A673 (cell line): ENCODE results near the gene FBXW8. TPM values are rescaled to one million over a fixed set of nuclear protein-coding genes. Genes with fewer than 3 reads are reported as not detected.

ENCODE experiments used
- BruUV-seq: library from RNA; stranded (reverse); fragments of 400-500 nt; replicated peaks from 2 replicates; lab custom pipeline; 2021; lab: Mats Ljungman, UMichigan
- CTCF ChIA-PET: fragments of 300-600 bp; sonication (Branson Sonifier 250); formaldehyde crosslinking; loops from one replicate; lab custom pipeline; 2022; ENCODE audit warnings: antibody characterized with exemption; lab: Charles Lee
- POLR2A ChIA-PET: fragments of 300-600 bp; sonication (Branson Sonifier 250); formaldehyde crosslinking; loops from one replicate; lab custom pipeline; 2022; ENCODE audit warnings: antibody characterized with exemption; ENCODE audit not compliant: low non-redundant PET; lab: Charles Lee
- DNase-seq: peaks from one replicate; pipeline ENCODE4 v3.0.0-alpha.2; 2015; ENCODE audit warnings: low spot score
- H3K27ac ChIP-seq: fragments of 200-600 bp; sonication (generic); 2 replicates; pipeline ENCODE4 v1.5.1; 2016; ENCODE audit warnings: mixed run types, low read depth, mild to moderate bottlenecking, mixed read lengths, antibody characterized with exemption, low read length; ENCODE audit not compliant: poor library complexity, severe bottlenecking
- H3K27me3 ChIP-seq: fragments of 200-600 bp; sonication (generic); replicated peaks from 2 replicates; pipeline ENCODE4 v1.6.1; 2017; ENCODE audit warnings: mixed run types, low read depth, mild to moderate bottlenecking, mixed read lengths, antibody characterized with exemption, low read length; ENCODE audit not compliant: insufficient read depth, poor library complexity
- H3K36me3 ChIP-seq: fragments of 200-600 bp; sonication (generic); 2 replicates; pipeline ENCODE4 v1.6.1; 2016; ENCODE audit warnings: mixed run types, mild to moderate bottlenecking, mixed read lengths, antibody characterized with exemption, low read length; ENCODE audit not compliant: insufficient read depth, poor library complexity, severe bottlenecking
- H3K4me1 ChIP-seq: fragments of 200-600 bp; sonication (generic); 2 replicates; pipeline ENCODE4 v1.6.1; 2017; ENCODE audit warnings: mixed run types, mild to moderate bottlenecking, mixed read lengths, antibody characterized with exemption, low read length; ENCODE audit not compliant: insufficient read depth, poor library complexity, severe bottlenecking
- H3K4me3 ChIP-seq: fragments of 200-600 bp; sonication (generic); 2 replicates; pipeline ENCODE4 v1.5.1; 2016; ENCODE audit warnings: low read depth, mixed run types, mild to moderate bottlenecking, mixed read lengths, low read length; ENCODE audit not compliant: poor library complexity, severe bottlenecking
- H3K9me3 ChIP-seq: fragments of 200-600 bp; sonication (generic); 2 replicates; pipeline ENCODE4 v1.6.1; 2016; ENCODE audit warnings: mixed run types, low read depth, mild to moderate bottlenecking, mixed read lengths, antibody characterized with exemption, low read length; ENCODE audit not compliant: poor library complexity, severe bottlenecking
- EZH2 ChIP-seq: fragments of 200-600 bp; sonication (generic); IDR thresholded peaks from 2 replicates; pipeline ENCODE4 v1.6.1; 2017; ENCODE audit warnings: borderline replicate concordance, low read depth, mild to moderate bottlenecking, mixed read lengths, antibody characterized with exemption, low read length; ENCODE audit not compliant: poor library complexity, severe bottlenecking
- intact Hi-C: fragments of 100-400 bp; cut with micrococcal nuclease; formaldehyde crosslinking; loops from one replicate; pipeline ENCODE4 v1.10.0; 2022; ENCODE audit not compliant: unreplicated experiment
- total RNA-seq: library from RNA; stranded (reverse); gene quantifications from 2 replicates; pipeline ENCODE4 v1.2.3, GENCODE V29; 2021
- TF ChIP-seq, protein P1 (sequence below): fragments of 300-800, 200-600 bp; sonication (generic); conservative IDR thresholded peaks from 2 replicates; pipeline ENCODE4 v1.5.1; 2017; ENCODE audit warnings: low read depth, mild to moderate bottlenecking, antibody characterized with exemption, low read length, moderate library complexity, mixed read lengths

The FBXW8 gene
- total RNA-seq, 1 experiment from 2014 or later: 14.8 TPM

DNA sequence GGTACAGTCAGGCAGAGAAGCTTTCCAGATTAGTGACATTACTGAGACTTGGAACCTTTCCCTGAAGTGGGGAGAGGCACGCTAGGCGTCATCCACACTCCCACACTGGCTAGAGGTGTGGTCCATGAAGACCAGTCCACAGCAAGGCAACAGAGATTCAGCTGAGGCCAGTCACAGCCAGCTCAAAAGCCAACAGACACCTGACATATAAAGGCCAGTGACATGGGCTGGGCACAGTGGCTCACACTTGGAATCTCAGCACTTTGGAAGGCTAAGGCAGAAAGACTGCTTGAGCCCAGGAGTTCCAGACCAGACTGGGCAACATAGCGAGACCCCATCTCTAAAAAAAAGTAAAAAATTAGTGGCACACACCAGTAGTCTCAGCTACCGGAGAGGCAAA is 40.4 kb upstream of the FBXW8 start:
- H3K27ac ChIP-seq: no peak overlapping the region
- H3K9me3 ChIP-seq: no peaks in the 10 kb centered on the region
- H3K36me3 ChIP-seq: no peaks in the 10 kb centered on the region
- TF ChIP-seq, protein P1, sequence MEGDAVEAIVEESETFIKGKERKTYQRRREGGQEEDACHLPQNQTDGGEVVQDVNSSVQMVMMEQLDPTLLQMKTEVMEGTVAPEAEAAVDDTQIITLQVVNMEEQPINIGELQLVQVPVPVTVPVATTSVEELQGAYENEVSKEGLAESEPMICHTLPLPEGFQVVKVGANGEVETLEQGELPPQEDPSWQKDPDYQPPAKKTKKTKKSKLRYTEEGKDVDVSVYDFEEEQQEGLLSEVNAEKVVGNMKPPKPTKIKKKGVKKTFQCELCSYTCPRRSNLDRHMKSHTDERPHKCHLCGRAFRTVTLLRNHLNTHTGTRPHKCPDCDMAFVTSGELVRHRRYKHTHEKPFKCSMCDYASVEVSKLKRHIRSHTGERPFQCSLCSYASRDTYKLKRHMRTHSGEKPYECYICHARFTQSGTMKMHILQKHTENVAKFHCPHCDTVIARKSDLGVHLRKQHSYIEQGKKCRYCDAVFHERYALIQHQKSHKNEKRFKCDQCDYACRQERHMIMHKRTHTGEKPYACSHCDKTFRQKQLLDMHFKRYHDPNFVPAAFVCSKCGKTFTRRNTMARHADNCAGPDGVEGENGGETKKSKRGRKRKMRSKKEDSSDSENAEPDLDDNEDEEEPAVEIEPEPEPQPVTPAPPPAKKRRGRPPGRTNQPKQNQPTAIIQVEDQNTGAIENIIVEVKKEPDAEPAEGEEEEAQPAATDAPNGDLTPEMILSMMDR: no peak
- no peak for TF ChIP-seq EZH2
- POLR2A ChIA-PET: interaction anchor here (0.7 kb wide), 1 partner anchor 12 kb away, joined by 6 read pairs; no protein-coding TSS in a partner anchor
- CTCF ChIA-PET: no interaction called here
- H3K27me3 ChIP-seq: no peaks in the 10 kb centered on the region
- no peak overlapping the region for H3K4me3 ChIP-seq
- intact Hi-C loops: no loop called here
- no TSS peak for BruUV-seq
- H3K4me1 ChIP-seq: no peaks in the 10 kb centered on the region
- no peak for DNase-seq

DNA sequence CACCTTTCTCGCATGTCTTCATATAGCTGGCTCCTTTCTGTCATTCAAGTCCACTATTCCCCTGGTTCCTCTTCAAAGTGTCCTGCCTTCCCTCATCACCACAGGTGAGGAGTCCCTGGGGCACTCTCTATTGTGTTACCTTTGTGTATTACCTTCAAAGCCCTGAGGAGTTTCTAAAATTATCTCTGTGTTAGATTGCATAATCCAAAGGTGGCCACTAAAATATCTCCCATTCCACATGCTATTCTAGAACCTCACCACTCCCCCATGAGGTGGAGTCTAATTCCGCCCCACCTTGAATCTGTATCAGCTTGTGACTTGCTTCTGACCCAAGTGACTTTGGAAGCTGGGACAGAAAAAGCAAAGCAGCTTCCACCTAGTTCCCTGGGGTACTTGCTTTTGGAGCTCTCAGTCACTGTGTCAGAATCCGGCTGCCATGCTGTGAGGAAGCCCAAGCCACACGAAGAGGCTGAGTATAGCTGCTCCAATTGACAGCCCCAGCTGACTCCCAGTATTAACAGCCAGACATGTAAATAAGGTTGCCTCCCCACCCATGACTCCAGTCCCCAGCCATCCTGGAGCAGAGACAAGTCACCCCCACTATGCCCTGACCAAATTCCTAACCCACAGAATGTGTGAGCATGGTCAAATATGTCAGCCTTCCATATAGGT is 36.3 kb upstream of the FBXW8 start:
- TF ChIP-seq, protein P1: no peak
- no peak for TF ChIP-seq EZH2

DNA sequence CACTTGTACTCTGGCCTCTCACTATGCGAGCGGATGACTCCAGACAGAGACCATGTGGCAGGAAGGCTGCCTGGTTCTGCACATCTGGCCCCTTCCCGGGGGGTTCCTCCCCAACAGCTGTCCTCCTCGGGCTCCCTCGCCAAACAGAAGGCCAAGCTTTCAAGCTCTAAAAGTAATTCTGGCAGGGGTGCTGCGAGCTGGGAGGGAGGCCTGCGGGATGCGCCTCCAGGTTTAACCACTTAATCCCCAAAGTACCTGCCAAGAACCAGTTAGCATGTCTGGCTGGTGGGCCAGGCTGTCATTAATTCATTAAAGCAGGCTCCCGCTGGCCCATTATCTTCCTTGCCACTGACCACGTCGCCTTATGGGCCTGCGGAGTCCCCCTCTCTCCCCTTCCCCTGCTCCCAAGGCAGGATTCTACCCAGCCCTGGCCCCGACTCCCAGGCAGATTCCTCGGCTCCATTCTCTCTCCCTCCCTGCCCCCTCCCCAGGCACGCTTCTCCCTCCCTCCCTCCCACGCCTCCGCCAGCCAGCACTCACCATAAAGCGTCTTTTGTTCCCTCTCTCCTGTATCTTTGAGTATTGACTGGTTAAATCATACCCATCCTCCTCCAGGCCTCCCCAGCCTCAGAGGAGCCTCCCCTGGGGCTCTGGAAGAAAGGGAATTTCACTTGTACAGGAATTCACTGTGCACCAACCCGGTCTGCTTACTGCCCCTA is 34.4 kb upstream of the FBXW8 start:
- H3K4me3 ChIP-seq: no peak overlapping the region
- no TSS peak for BruUV-seq
- no peaks in the 10 kb centered on the region for H3K9me3 ChIP-seq
- peak; percentile 53 for DNase-seq
- H3K4me1 ChIP-seq: peaks cover 24% of the 10 kb centered on the region
- H3K27ac ChIP-seq: no peak overlapping the region
- POLR2A ChIA-PET: no interaction called here
- no peak for TF ChIP-seq EZH2
- TF ChIP-seq, protein P1: no peak
- intact Hi-C loops: no loop called here
- CTCF ChIA-PET: no interaction called here
- peaks cover 34% of the 10 kb centered on the region for H3K27me3 ChIP-seq
- H3K36me3 ChIP-seq: no peaks in the 10 kb centered on the region

More for the DNA sequence above, 36.3 kb upstream of the FBXW8 start:
- DNase-seq: no peak
- no peak overlapping the region for H3K4me3 ChIP-seq
- ChIA-PET POLR2A (no interaction called here), CTCF (interaction anchor here (0.6 kb wide), 1 partner anchor 11 kb away, joined by 3 read pairs; no protein-coding TSS in a partner anchor)
- no peaks in the 10 kb centered on the region for H3K36me3 ChIP-seq
- H3K4me1 ChIP-seq: peaks cover 9% of the 10 kb centered on the region
- no peak overlapping the region for H3K27ac ChIP-seq
- intact Hi-C loops: no loop called here
- H3K27me3 ChIP-seq: peaks cover 20% of the 10 kb centered on the region
- no peaks in the 10 kb centered on the region for H3K9me3 ChIP-seq
- BruUV-seq: no TSS peak
